Erythroblast (primary cell): ENCODE data around the gene ARSB.

Experiments
- GATA1 ChIP-seq: IDR thresholded peaks from 2 replicates; pipeline ENCODE4 v1.6.1; 2011; ENCODE audit warnings: low read depth, mild to moderate bottlenecking, control low read depth, low read length, moderate library complexity
- POLR2A ChIP-seq: IDR thresholded peaks from 2 replicates; pipeline ENCODE4 v1.6.1; 2011; ENCODE audit warnings: mild to moderate bottlenecking, low read length

DNA sequence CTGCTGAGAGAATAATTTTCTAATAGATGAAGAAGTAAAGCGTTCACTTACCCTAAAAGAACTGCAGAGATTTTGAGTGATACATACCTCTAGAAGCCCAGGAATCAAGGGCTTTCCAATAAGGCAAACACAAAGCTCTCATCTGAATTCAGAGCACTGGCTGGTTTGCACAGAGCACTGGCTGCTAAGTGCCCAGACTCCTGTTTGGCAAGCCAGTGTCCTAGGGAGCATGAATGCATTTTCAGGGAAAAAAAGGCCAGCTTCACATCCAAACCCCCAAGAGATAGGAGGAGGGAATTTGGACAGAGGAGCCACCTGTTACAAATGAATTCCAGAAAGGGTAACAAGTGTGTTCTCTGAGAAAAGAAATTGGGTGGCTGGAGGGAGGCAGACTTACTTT, 65.3 kb downstream of the ARSB start:
- no peak for TF ChIP-seq POLR2A
- TF ChIP-seq GATA1, result no peak
